ENCODE results near the gene ZFHX3. TPM values are rescaled to one million over a fixed set of nuclear protein-coding genes. Genes with fewer than 3 reads are reported as not detected.

ZFHX3 gene
- total RNA-seq, 1 donor from 2014 or later, result 8.3 TPM

- intact Hi-C loops (cut with DNase I), result no loop called here
- ATAC-seq (ENCODE audit: poor library complexity) (no peak), DNase-seq (no peak)
Measured at GRCh38 chr16:72951916-72952315, 96.0 kb downstream of the ZFHX3 start.

GRCh38 chr16:72950669-72951068 lies 97.3 kb downstream of the ZFHX3 start:
- DNase-seq (no peak), ATAC-seq (ENCODE audit: poor library complexity) (no peak)
- intact Hi-C loops (cut with DNase I), result no loop called here

GRCh38 chr16:72948238-72948829 lies 99.6 kb downstream of the ZFHX3 start:
- intact Hi-C loops (cut with DNase I), result loop anchor here (10.0 kb wide), 1 partner anchor 106 kb away; no protein-coding TSS in a partner anchor
- ATAC-seq (ENCODE audit: poor library complexity) (no peak), DNase-seq (no peak)

GRCh38 chr16:72947379-72948237 lies 100.3 kb downstream of the ZFHX3 start:
- ATAC-seq (ENCODE audit: poor library complexity) (peak; percentile 48), DNase-seq (no peak)
- intact Hi-C loops (cut with DNase I), result loop anchor here (10.0 kb wide), 1 partner anchor 107 kb away; no protein-coding TSS in a partner anchor

DNA sequence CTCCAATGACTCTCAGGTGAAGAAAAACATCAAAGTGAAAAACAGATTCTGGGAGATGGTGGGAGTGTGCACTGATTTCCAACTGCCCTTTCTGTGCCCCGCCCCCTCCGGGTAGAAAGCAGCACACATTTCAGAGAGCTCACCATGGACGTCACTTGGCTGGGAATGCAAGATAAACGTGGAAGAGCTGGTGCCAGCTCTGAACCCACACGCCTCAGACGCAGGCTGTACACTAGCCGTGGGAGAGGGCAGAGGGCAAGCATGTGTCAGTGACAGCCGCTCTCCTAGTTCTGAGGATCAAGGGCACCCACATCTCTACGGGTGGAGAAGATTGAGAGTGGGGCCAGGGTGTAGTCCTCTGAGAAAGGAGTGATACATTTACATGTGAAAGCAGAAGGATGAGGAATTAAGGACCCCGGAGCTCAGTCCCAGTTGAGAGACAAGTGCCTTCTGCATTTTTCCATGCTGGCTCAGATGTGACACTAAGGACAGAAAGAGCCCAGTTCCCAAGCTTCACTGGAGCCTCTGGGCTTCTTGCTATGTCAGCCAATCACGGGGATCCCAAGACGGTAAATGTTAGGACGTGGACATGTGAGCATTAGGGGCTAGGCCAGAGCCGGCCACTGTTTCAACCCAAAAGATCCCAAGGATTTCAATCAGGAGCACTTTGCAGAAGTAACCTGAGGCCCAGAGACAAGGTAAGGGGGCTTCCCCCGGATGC lies 101.3 kb downstream of the ZFHX3 start:
- ATAC-seq (ENCODE audit: poor library complexity), result peak; percentile 84
- intact Hi-C loops (cut with DNase I), result loop anchor here (10.0 kb wide), 1 partner anchor 108 kb away; no protein-coding TSS in a partner anchor
- DNase-seq, result peak; percentile 59

DNA sequence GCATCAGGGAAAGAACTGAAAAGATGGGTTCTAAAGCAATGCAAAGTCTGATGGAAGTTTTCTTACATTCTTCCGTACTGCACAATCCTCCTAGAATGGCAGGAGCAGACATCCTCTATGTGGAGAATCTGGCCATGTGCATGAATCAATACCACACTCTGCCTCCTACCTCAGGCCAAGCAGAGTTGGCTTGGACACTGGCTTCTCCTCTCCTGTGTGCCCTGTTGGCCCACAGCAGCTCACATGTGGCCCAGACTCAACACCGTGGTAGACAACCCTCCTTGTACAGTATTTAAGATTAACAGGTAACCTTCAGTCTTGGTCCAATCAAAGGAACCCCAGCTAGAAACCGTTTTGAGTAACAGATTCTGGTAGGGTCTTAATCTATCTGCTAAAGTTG lies 101.9 kb downstream of the ZFHX3 start:
- no peak for ATAC-seq (ENCODE audit: poor library complexity)
- intact Hi-C loops (cut with DNase I), result loop anchor here (10.0 kb wide), 1 partner anchor 109 kb away; no protein-coding TSS in a partner anchor

GRCh38 chr16:72945611-72946010 lies 102.3 kb downstream of the ZFHX3 start:
- DNase-seq (no peak), ATAC-seq (ENCODE audit: poor library complexity) (no peak)
- intact Hi-C loops (cut with DNase I), result loop anchor here (10.0 kb wide), 1 partner anchor 109 kb away; no protein-coding TSS in a partner anchor

More for the DNA sequence above, 101.9 kb downstream of the ZFHX3 start:
- DNase-seq, result no peak

DNA sequence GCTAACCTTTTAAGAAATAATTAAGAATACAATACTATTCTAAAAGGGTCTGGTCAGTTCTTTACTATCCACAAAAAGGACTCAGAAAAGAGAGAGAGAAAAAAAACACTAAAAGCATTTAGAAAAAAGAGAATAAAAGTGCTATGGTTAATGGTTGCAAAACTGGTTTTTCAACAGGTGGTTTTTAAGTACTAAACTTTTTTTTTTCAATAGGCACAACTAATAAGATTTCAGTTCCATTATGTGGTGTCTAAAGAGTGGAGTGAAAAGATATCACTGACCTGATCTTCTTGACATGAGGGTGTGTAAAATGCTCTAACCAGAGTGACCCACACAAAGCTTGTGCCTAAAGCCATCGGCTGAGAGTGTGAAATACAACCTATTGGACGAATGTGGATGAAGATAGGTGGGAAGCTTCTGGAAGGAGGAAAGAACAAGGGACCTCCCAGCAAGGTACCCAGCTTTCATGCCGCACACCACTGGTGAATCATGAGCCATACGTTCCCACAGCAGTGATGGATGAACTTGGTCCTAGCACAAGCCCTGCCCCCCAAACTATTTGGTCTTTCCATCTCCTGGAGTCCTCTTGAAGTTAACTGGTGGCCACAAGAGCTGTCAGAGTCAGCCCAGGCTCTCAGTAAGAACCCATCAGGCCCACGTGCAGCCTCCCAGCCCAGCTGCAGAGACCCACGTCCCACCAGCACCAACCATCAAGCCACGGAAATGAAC lies 103.0 kb downstream of the ZFHX3 start:
- DNase-seq (no peak), ATAC-seq (ENCODE audit: poor library complexity) (no peak)
- intact Hi-C loops (cut with DNase I), result loop anchor here (10.0 kb wide), 1 partner anchor 110 kb away; no protein-coding TSS in a partner anchor

DNA sequence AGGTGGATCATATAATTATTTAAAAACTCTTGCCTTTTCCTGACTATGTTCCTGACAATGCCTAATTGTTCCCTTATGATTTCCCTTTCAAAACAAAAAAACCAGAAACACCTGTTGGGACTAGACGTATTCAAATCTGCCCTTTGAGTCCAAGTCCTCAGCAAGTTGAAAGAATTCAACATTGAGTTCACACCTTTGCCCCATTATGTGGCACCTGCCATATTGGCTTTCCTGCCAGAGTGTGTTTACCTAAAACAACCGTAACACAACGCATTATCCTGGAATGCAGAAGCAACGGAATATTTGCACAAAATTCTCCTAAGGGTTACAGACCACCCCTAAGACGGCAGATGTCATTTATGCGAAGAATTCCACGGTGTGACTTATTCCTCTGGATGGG lies 105.9 kb downstream of the ZFHX3 start:
- ATAC-seq (ENCODE audit: poor library complexity) (no peak), DNase-seq (no peak)
- intact Hi-C loops (cut with DNase I), result loop anchor here (10.0 kb wide), 1 partner anchor 113 kb away; no protein-coding TSS in a partner anchor

- intact Hi-C loops (cut with DNase I), result loop anchor here (10.0 kb wide), 1 partner anchor 114 kb away; no protein-coding TSS in a partner anchor
- no peak for DNase-seq
- ATAC-seq (ENCODE audit: poor library complexity), result no peak
Measured at GRCh38 chr16:72940886-72941285, 107.0 kb downstream of the ZFHX3 start.

GRCh38 chr16:72939247-72939646 lies 108.7 kb downstream of the ZFHX3 start:
- DNase-seq (no peak), ATAC-seq (ENCODE audit: poor library complexity) (peak; percentile 60)
- intact Hi-C loops (cut with DNase I), result no loop called here

- ATAC-seq (ENCODE audit: poor library complexity), result peak; percentile 95
- intact Hi-C loops (cut with DNase I), result no loop called here
Measured at GRCh38 chr16:72938795-72939164, 109.1 kb downstream of the ZFHX3 start.

DNA sequence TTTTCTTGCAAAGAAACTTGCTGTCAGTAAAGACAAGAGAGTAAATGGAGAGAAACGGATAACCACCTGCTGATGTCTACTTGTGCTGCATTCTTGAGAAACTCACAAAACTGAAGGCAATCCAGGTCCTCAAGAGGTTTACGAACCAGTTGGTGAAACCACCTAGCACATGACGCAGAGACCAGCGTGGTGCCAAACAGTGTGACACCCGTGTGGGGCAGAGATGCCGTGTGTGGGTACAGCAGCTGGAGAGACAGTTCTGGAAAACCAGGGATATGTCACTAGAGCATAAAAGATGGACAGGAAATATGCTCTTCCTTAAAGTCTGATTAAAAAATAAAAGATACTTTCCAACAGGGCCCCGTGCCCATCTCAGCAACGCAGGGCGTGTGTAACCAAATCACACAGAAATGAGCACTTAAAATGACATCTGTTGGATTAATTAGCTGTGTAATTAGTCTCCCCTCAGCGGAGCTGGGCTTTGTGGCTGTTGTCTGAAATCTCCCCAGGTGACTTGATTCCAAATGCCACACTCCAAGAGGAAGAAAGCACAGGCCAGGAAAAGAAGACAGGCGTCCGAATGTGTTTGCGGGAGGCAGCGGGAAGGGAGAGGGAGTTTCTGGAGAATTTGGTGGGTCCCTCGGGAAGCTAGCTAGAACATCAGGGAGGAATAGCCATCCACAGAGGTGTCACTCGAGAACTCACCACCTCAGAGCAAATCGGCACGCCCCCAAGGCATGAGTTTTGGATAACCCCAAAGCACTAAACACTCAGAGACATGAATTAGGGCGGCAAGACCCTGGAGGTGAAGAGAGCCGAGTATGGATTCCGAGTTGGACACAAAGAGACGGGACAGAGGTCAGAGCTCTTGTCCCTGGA lies 109.8 kb downstream of the ZFHX3 start:
- ATAC-seq (ENCODE audit: poor library complexity) (peak; percentile 43), DNase-seq (peak; percentile 66)
- intact Hi-C loops (cut with DNase I), result no loop called here

More at GRCh38 chr16:72938795-72939164, 109.1 kb downstream of the ZFHX3 start:
- DNase-seq, result peak; percentile 96

DNA sequence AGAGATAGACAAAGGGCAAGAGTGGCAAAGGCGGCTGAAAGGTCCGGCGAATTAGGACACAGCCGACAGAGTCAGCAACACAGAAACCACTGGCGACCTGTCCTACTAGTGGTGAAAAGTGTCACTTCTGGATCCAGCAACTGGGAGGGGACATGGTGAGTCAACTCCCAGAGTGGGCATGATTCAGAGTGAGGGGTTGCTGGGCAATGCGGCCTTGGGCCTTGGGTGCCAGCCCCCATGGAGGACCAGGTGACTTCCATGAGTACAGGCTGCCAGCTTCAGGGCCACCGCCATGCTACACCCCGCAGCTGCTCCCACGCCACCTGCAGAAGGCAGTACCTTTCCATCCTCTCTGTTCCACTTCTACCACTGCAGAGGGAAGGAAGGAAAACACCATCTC lies 110.6 kb downstream of the ZFHX3 start:
- intact Hi-C loops (cut with DNase I), result no loop called here
- ATAC-seq (ENCODE audit: poor library complexity) (no peak), DNase-seq (no peak)

DNA sequence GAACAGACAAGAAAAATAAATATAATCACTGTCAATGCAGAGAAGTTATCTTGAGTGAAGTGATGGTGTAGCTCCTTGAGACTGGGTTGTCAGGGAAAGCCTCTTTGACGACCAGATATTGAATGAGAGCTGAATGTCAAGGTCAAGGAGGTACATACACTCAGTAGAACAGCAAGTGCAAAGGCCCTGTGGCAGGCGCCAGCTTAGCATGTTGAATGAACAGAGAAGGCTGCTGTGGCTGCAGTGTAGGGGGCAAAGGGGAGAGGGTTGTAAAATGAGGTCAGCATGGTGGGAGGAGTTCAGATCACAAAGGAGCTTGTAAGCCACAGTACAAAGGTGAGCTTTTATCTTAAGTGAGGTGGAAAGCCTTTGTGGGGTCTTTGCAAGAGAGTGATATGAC lies 111.5 kb downstream of the ZFHX3 start:
- ATAC-seq (ENCODE audit: poor library complexity) (no peak), DNase-seq (no peak)
- intact Hi-C loops (cut with DNase I), result no loop called here

DNA sequence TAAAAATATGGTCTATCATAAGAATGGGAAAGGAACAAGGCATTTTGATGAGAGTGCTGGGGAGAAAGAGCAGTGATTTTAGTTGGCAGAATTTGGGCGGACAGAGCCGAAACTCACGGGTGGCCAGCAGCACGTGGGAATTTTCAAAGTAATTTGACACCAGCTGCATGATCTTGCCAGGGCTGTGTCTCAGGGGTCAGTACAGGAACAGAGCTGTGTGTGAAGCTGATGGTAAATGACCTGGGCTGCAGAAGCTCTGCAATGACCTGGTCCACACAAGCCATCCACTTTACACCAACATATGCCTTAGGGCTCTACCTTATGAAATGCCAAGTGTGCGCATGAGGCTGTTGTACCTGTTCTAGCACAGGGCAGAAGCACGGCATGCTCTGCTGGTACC lies 112.0 kb downstream of the ZFHX3 start:
- intact Hi-C loops (cut with DNase I), result no loop called here
- peak; percentile 7 for ATAC-seq (ENCODE audit: poor library complexity)
- no peak for DNase-seq

GRCh38 chr16:72934636-72935403 lies 113.1 kb downstream of the ZFHX3 start:
- intact Hi-C loops (cut with DNase I), result no loop called here
- no peak for DNase-seq

More at GRCh38 chr16:72934636-72935403, 113.1 kb downstream of the ZFHX3 start:
- ATAC-seq (ENCODE audit: poor library complexity), result no peak

Measured in Right ventricle myocardium superior (tissue), 1 donor.